Measurements from ENCODE around the gene MCF2L2.

- TF ChIP-seq ZBTB25 (CRISPR knock-in tag; IDR thresholded peaks at IDR 0.05) (no peak), ZNF674 (CRISPR knock-in tag; IDR thresholded peaks at IDR 0.05; ENCODE audit: low read depth) (no peak), POLR2A (IDR thresholded peaks at IDR 0.05; ENCODE audit: insufficient read depth in 1 of 2, low read depth in 2 of 2, low read length in 2 of 2) (no peak), CTCF (CRISPR knock-in tag; IDR thresholded peaks at IDR 0.05) (no peak), GABPA (IDR thresholded peaks at IDR 0.05; ENCODE audit: low read depth, low read length) (no peak), GABPA (CRISPR knock-in tag; IDR thresholded peaks at IDR 0.05; ENCODE audit: low read depth) (no peak), EZH2 (conservative IDR thresholded peaks at IDR 0.05; ENCODE audit: low read depth, low read length) (no peak), SP1 (IDR thresholded peaks at IDR 0.05) (no peak), SP1 (CRISPR knock-in tag; IDR thresholded peaks at IDR 0.05) (no peak), PHF8 (CRISPR knock-in tag; IDR thresholded peaks at IDR 0.05) (no peak), FOXK2 (IDR thresholded peaks at IDR 0.05) (no peak), TBL1XR1 (IDR thresholded peaks at IDR 0.05; ENCODE audit: borderline replicate concordance, low read length, partially characterized antibody) (no peak)
- TF ChIP-seq, protein P1, sequence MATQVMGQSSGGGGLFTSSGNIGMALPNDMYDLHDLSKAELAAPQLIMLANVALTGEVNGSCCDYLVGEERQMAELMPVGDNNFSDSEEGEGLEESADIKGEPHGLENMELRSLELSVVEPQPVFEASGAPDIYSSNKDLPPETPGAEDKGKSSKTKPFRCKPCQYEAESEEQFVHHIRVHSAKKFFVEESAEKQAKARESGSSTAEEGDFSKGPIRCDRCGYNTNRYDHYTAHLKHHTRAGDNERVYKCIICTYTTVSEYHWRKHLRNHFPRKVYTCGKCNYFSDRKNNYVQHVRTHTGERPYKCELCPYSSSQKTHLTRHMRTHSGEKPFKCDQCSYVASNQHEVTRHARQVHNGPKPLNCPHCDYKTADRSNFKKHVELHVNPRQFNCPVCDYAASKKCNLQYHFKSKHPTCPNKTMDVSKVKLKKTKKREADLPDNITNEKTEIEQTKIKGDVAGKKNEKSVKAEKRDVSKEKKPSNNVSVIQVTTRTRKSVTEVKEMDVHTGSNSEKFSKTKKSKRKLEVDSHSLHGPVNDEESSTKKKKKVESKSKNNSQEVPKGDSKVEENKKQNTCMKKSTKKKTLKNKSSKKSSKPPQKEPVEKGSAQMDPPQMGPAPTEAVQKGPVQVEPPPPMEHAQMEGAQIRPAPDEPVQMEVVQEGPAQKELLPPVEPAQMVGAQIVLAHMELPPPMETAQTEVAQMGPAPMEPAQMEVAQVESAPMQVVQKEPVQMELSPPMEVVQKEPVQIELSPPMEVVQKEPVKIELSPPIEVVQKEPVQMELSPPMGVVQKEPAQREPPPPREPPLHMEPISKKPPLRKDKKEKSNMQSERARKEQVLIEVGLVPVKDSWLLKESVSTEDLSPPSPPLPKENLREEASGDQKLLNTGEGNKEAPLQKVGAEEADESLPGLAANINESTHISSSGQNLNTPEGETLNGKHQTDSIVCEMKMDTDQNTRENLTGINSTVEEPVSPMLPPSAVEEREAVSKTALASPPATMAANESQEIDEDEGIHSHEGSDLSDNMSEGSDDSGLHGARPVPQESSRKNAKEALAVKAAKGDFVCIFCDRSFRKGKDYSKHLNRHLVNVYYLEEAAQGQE (IDR thresholded peaks at IDR 0.05; ENCODE audit: borderline replicate concordance in 1 of 2, low read depth in 1 of 2, low read length in 2 of 2): no peak
- TF ChIP-seq, protein P2, sequence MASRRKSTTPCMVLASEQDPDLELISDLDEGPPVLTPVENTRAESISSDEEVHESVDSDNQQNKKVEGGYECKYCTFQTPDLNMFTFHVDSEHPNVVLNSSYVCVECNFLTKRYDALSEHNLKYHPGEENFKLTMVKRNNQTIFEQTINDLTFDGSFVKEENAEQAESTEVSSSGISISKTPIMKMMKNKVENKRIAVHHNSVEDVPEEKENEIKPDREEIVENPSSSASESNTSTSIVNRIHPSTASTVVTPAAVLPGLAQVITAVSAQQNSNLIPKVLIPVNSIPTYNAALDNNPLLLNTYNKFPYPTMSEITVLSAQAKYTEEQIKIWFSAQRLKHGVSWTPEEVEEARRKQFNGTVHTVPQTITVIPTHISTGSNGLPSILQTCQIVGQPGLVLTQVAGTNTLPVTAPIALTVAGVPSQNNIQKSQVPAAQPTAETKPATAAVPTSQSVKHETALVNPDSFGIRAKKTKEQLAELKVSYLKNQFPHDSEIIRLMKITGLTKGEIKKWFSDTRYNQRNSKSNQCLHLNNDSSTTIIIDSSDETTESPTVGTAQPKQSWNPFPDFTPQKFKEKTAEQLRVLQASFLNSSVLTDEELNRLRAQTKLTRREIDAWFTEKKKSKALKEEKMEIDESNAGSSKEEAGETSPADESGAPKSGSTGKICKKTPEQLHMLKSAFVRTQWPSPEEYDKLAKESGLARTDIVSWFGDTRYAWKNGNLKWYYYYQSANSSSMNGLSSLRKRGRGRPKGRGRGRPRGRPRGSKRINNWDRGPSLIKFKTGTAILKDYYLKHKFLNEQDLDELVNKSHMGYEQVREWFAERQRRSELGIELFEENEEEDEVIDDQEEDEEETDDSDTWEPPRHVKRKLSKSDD (CRISPR knock-in tag; IDR thresholded peaks at IDR 0.05; ENCODE audit: low read depth): no peak
These were observed 104.3 kb downstream of the MCF2L2 start for GRCh38 chr3:183324083-183324482.

Data from HepG2 (cell line).